NCI-H82 treated with DMSO at 0.1 percent for 48 hours (cell line): ENCODE data around the gene OR8U1.
"Not testable (repeated sequence)": the region's sequence is repeated elsewhere in the genome, so short reads cannot be mapped to it uniquely, and the experiment has no call there.

Experiments
- DNase-seq: peaks from one replicate; lab custom pipeline; 2025; ENCODE audit not compliant: unreplicated experiment; lab: John Stamatoyannopoulos, UW

OR8U1 gene

DNA sequence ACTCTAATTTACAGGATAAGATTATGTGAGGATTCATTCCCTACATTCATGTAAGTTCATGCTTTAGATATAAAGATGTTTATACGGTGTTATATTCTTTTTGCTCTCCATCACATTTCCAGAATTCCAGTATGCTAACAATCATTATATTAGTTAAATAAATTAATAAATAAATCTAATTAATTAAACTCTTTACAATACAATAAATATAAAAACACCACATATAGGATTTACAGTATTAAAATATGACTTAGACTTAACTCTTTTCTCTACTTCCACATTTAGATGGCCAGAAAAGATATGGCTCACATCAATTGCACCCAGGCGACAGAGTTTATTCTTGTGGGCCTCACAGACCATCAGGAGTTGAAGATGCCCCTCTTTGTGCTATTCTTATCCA is at the start of gene OR8U1:
TSS of gene OR8U1 (plus strand) at position 301 of the 400 bp plus-strand sequence. CDS start at position 301, 0 bp downstream.
- no peak for DNase-seq

DNA sequence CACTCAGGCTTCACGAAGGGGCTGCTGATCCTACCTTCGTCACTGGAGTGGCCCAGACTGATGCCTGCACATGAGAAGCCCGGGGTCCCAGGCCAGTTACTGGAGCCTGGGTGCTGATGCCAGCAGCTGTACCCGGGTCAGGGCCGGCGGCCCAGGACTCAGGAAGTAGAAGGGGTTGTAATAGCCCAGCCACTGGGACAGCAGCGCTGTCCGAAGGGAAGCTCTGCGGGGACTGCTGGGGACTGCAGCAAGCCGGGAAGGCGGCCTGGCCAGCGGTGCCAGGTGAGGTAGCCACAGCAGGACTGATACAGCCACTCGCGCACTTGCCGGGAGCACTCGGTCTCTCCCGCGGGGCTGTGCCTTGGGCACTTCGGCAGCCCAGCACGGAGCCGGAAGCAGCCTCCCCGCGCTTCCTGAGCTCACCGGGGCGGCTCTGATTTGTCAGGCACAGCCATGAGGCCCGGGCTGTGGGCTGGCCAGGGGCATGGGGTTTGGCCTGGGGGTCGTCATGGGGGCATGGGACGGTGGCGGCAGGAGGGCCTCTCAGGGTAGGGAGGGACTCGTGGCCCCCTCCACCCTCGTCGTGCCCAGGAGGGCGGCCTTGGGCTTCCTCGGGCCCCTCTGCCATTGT is 43.4 kb upstream of the OR8U1 start:
- no peak for DNase-seq

DNA sequence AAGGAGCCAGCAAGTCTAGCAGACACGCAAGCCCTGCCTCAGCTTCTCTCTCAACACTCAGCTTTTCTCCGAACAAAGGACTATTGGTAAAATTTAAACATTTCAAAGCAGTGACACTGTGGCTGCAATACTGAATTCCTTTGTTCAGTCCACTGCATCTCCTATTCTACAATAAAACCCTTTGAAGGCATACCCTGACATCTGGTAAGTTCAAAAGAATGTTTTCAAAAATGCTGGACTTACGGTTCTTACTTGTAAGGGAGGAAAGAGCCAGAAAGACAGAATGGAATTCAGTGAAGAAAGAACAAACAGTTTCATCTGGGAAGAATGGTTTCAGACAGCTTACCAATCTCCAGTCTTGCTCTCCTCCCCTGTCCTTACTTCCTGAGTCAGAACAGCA is 42.3 kb upstream of the OR8U1 start:
- no peak for DNase-seq

DNA sequence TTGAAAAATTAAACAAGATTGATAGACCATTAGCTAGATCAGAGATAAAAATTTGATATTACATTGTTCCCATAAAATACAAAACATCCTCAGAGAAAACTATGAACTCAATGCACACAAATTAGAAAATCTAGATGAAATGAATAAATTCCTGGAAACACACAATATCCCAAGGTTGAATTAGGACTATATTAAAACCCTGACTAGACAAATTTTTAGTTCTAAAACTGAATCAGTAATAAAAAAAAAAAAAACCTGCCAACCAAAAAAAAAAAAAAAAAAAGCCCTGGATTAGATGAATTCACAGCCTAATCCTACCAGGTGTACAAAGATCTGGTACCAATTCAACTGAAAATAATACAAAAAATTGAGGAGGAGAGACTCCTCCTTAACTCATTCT is 35.1 kb upstream of the OR8U1 start:
- no peak for DNase-seq

DNA sequence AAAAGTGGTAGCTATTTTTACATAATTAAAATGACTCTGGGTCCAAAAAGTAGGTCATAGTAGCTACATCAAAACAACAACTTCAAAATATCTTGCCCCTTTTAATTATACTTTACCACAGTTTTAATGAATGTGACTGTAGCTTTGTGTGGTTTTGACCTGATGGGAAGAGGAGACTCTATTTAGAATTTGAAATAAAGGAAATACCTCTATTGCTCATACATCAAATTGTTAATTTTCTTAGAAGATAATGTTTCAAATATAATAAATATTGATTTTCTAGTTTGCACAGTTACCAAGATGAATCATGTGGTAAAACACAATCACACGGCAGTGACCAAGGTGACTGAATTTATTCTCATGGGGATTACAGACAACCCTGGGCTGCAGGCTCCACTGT is 29.7 kb upstream of the OR8U1 start, which contains the start of gene OR8K1:
TSS of gene OR8K1 (plus strand) at position 301 of the 400 bp plus-strand sequence. CDS start at position 301, 0 bp downstream.
- DNase-seq, result no peak

DNA sequence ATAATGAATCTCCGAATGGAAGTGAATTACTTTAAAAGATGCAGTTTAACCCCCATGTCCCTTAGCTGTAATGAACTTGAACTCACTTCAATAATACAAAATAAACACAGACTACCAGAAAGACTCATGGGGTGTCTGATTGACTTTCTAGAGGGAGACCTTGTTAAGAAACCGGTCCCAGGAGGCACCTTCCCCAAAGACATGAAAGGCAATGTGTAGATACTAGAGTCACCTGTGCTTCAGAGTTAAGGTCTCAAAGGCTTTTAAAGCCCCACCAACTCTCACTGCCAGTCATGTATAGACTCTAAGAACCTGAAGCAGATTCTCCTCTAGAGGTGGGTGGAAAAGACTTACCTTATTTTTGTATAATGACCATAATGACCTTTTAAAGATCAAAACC is 21.4 kb upstream of the OR8U1 start, which contains the start of gene OR8J1:
TSS of gene OR8J1 (plus strand) at position 301 of the 400 bp plus-strand sequence. CDS start 5,956 bp downstream, outside the sequence.
- no peak for DNase-seq

DNA sequence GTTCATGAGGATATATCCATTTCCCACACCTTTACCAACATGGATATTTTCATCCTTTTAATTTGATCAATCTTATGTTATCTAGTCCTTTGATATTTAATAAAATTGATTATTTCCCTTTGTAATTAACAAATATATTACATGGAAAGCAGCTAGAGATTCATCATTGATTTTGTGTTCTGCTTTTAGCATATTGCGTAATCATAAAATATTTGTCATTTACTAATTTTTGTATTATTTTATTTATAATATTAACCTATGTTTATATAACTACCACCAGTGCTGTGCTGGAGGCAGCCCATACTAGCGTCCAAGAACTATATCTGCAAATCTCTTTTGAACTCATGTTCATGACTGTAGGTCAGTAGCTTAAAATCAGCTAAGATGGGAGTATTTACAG is 4.7 kb downstream of the OR8U1 start:
- DNase-seq, result no peak

DNA sequence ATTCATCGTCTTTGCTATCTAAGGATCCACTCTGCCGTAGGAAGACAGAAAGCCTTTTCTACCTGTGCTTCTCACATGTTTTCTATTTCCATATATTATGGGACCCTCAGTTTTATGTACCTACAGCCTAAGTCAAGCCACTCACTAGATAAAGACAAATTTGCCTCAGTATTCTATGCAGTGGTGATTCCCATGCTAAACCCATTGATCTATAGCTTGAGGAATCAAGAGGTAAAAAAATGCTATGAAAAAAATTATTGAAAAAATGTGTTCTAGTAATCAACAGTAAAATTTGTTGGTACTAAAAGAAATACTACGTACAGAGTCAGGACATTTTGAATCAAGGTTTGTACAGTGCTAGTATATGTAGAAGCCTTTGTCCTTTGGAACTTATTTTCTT is 19.0 kb downstream of the OR8U1 start:
- DNase-seq, result no peak

DNA sequence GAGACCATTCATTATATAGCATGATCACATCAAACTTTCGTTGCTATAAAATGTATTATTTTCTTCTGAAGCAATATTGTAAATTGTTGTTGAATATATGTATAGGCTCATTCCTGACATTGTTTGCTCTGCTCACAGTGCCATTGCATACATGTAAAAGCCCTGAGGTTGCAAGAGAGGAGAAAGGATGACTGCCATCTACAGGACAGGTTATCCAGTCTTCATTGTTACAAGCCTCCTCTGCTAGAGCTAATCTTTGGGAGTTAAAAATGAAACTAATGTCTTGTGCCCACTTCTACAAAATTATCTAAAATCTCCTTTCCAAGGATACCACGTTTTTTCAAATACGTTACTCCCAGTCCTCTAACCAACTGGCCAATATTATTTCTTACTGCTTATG is 20.6 kb downstream of the OR8U1 start:
- DNase-seq, result no peak

DNA sequence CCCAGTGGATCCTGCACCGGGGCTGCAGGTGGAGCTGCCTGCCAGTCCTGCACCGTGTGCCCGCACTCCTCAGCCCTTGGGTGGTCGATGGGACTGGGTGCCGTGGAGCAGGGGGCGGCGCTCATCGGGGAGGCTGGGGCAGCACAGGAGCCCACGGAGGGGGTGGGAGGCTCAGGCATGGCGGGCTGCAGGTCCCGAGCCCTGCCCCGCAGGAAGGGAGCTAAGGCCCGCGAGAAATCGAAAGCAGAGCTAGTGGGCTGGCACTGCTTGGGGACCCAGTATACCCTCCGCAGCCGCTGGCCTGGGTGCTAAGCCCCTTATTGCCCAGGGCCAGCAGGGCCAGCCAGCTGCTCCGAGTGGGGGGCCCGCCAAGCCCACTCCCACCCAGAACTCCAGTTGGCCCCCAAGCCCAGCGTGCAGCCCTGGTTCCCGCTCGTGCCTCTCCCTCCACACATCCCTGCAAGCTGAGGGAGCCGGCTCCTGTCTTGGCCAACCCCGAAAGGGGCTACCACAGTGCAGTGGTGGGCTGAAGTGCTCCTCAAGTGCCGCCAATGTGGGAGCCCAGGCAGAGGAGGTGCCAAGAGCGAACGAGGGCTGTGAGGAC is 26.5 kb downstream of the OR8U1 start:
- not testable (repeated sequence) for DNase-seq

DNA sequence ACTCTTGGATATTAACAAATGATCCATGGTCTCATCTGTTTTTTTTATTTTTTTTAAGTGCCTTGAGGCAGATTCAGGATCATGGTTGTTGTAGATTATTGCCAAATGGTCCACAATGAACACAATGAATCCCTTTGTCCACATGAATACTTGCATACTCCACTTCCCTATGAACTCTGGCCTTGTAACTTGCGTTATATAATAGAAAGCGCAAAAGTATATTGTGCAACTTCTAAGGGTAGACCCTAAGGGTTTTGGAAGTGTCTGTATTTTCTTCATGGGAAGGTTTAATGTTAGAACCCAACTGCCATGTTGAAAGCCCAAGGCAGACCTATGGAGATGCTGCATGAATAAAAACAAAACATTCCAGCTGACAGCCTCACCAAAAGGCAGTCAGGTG is 29.0 kb downstream of the OR8U1 start:
- DNase-seq, result no peak

DNA sequence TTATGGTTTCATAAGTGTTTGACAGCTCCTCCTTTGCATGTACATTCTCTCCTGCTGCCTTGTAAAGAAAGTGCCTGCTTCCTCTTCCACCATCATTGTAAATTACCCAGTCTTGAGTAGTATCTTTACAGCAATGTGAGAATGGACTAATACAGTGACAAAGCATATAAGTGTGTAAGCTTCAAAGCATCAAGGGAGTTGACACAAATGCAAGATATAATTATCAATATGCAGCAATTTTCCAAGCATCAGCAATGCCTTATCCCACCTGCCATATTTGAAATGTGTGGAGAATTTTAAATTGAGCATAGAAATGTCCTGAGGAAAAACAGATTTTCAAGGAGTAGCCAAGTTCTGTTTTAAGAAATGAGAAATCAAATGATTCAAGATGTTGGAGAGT is 35.4 kb downstream of the OR8U1 start:
- no peak for DNase-seq

DNA sequence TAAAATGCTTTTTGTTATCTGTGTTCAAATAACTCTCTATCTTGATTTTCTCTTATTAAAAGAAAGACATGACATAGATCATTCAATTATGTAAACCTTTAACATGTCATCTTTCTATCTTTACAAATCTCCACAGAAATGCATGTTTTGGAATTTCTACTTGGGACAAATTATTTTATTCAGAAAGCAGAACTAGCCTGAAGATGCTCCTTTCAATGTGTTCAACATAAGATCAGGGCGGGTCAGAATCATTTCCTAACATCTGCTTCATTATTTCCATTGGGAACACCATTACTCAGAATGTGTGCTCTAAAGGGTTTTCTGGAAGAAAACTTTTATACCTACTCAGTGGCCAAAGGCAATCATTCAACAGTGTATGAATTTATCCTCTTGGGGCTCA is 37.0 kb downstream of the OR8U1 start, which contains the start of gene OR5AL1:
TSS of gene OR5AL1 (plus strand) at position 301 of the 400 bp plus-strand sequence.
- no peak for DNase-seq
